IMR-90 (cell line): Measurements from ENCODE around the gene CCSER1. TPM values are rescaled to one million over a fixed set of nuclear protein-coding genes. Genes with fewer than 3 reads are reported as not detected.

Source experiments
- ATAC-seq: fragments of 200-7000 bp; cut with Tn5 transposase; 2 replicates; pipeline ENCODE4 v1.9.1; 2020; ENCODE audit warnings: low read depth, mild to moderate bottlenecking, moderate library complexity
- BruUV-seq: library from RNA; stranded (reverse); fragments of 400-500 nt; replicated peaks from 2 replicates; lab custom pipeline; 2021; lab: Mats Ljungman, UMichigan
- CTCF ChIA-PET: fragments of 300-600 bp; formaldehyde crosslinking; extraction: SDS; loops from one replicate; lab custom pipeline; 2021; ENCODE audit warnings: antibody characterized with exemption; lab: Yijun Ruan, JAX
- POLR2A ChIA-PET: fragments of 300-600 bp; sonication (Branson Sonifier 250); formaldehyde crosslinking; loops from one replicate; lab custom pipeline; 2022; ENCODE audit warnings: antibody characterized with exemption; ENCODE audit not compliant: unreplicated experiment; lab: Charles Lee
- DNase-seq: peaks from one replicate; pipeline ENCODE4 v3.0.0; 2013
- H2AFZ ChIP-seq: replicated peaks from 2 replicates; pipeline ENCODE3; 2013; ENCODE audit warnings: low read length, mild to moderate bottlenecking; ENCODE audit not compliant: poor library complexity
- H2AK5ac ChIP-seq: 2 replicates; pipeline ENCODE4 v1.6.1; 2013; ENCODE audit warnings: low read depth, low read length, inconsistent platforms
- H2AK9ac ChIP-seq: replicated peaks from 2 replicates; pipeline ENCODE3; 2013; ENCODE audit warnings: mild to moderate bottlenecking, low read depth, low read length, moderate library complexity; ENCODE audit not compliant: poor library complexity
- H2BK120ac ChIP-seq: 2 replicates; pipeline ENCODE4 v1.6.1; 2013; ENCODE audit warnings: low read depth, low read length, inconsistent platforms
- H2BK15ac ChIP-seq: 3 replicates; pipeline ENCODE4 v1.6.1; 2013; ENCODE audit warnings: low read depth, low read length, inconsistent platforms
- H2BK20ac ChIP-seq: 2 replicates; pipeline ENCODE4 v1.6.1; 2013; ENCODE audit warnings: low read depth, mild to moderate bottlenecking, inconsistent platforms, low read length, moderate library complexity
- H2BK5ac ChIP-seq: 2 replicates; pipeline ENCODE4 v1.6.1; 2013; ENCODE audit warnings: mild to moderate bottlenecking, low read depth, low read length, inconsistent platforms; ENCODE audit not compliant: poor library complexity, severe bottlenecking
- H3K14ac ChIP-seq: replicated peaks from 2 replicates; pipeline ENCODE4 v1.6.1; 2013; ENCODE audit warnings: low read depth, low read length, inconsistent platforms
- H3K18ac ChIP-seq: 2 replicates; pipeline ENCODE4 v1.6.1; 2013; ENCODE audit warnings: low read depth, low read length, control low read depth
- H3K23ac ChIP-seq: 2 replicates; pipeline ENCODE4 v1.6.1; 2013; ENCODE audit warnings: low read depth, low read length, inconsistent platforms
- H3K27ac ChIP-seq: 2 replicates; pipeline ENCODE4 v1.5.1; 2013; ENCODE audit warnings: mild to moderate bottlenecking, control low read depth, low read length; ENCODE audit not compliant: insufficient read depth
- H3K27me3 ChIP-seq: 2 replicates; pipeline ENCODE4 v1.6.1; 2013; ENCODE audit warnings: low read length; ENCODE audit not compliant: control insufficient read depth, insufficient read depth
- H3K36me3 ChIP-seq: 2 replicates; pipeline ENCODE4 v1.6.1; 2013; ENCODE audit warnings: low read length, mixed read lengths; ENCODE audit not compliant: control insufficient read depth, insufficient read depth
- H3K4ac ChIP-seq: 2 replicates; pipeline ENCODE4 v1.6.1; 2013; ENCODE audit warnings: low read depth, low read length, inconsistent platforms
- H3K4me1 ChIP-seq: 2 replicates; pipeline ENCODE4 v1.6.1; 2013; ENCODE audit warnings: low read length, mixed read lengths; ENCODE audit not compliant: control insufficient read depth, insufficient read depth
- H3K4me2 ChIP-seq: 2 replicates; pipeline ENCODE4 v1.6.1; 2013; ENCODE audit warnings: low read depth, mild to moderate bottlenecking, control low read depth, low read length, moderate library complexity
- H3K4me3 ChIP-seq: 2 replicates; pipeline ENCODE4 v1.5.1; 2013; ENCODE audit warnings: low read depth, mild to moderate bottlenecking, control low read depth, low read length, moderate library complexity; ENCODE audit not compliant: insufficient read depth
- H3K56ac ChIP-seq: 2 replicates; pipeline ENCODE4 v1.6.1; 2013; ENCODE audit warnings: low read length, inconsistent platforms; ENCODE audit not compliant: insufficient read depth; ENCODE audit errors: extremely low read depth
- H3K79me1 ChIP-seq, 2 experiments: 2 replicates each; pipeline ENCODE4 v1.6.1; 2013; ENCODE audit warnings: low read length in 2 of 2, inconsistent platforms in 1 of 2, low read depth in 1 of 2
- H3K9ac ChIP-seq: 2 replicates; pipeline ENCODE4 v1.6.1; 2013; ENCODE audit warnings: low read depth, low read length, control low read depth
- H3K9me1 ChIP-seq: 2 replicates; pipeline ENCODE4 v1.6.1; 2013; ENCODE audit warnings: low read length, inconsistent platforms; ENCODE audit not compliant: insufficient read depth
- H3K9me3 ChIP-seq: 2 replicates; pipeline ENCODE4 v1.6.1; 2013; ENCODE audit warnings: low read length; ENCODE audit not compliant: control insufficient read depth, insufficient read depth
- H4K20me1 ChIP-seq: 2 replicates; pipeline ENCODE4 v1.6.1; 2013; ENCODE audit warnings: low read length, inconsistent platforms; ENCODE audit not compliant: insufficient read depth
- H4K5ac ChIP-seq: 2 replicates; pipeline ENCODE4 v1.6.1; 2013; ENCODE audit warnings: mild to moderate bottlenecking, low read depth, low read length, control low read depth
- H4K8ac ChIP-seq, 2 experiments: 2 replicates each; pipeline ENCODE4 v1.6.1; 2013; ENCODE audit warnings: low read depth in 2 of 2, low read length in 2 of 2, control low read depth in 1 of 2, inconsistent platforms in 1 of 2
- H4K91ac ChIP-seq: 2 replicates; pipeline ENCODE4 v1.6.1; 2013; ENCODE audit warnings: low read depth, low read length, inconsistent platforms; ENCODE audit not compliant: insufficient read depth
- FOS ChIP-seq: fragments of 150-350 bp; IDR thresholded peaks from 2 replicates; pipeline ENCODE4 v1.6.1; 2016; ENCODE audit warnings: low read depth, low read length
- MAFK ChIP-seq: IDR thresholded peaks from 2 replicates; pipeline ENCODE4 v1.6.1; 2012; ENCODE audit warnings: low read depth, low read length, improper control_type of control experiment
- NFE2L2 ChIP-seq: fragments of 150-350 bp; IDR thresholded peaks from 2 replicates; pipeline ENCODE4 v1.6.1; 2016; ENCODE audit warnings: low read depth, mild to moderate bottlenecking, low read length
- SMC3 ChIP-seq: fragments of 150-350 bp; IDR thresholded peaks from 2 replicates; pipeline ENCODE4 v1.6.1; 2016; ENCODE audit warnings: low read depth, mild to moderate bottlenecking, antibody characterized with exemption, low read length, moderate library complexity
- WGBS, 2 experiments: methylation state at CpG; one replicate each; pipeline versions ENCODE4 v1.1.5 to v1.1.7; 2013; ENCODE audit warnings: missing lambda C conversion rate in 2 of 2; ENCODE audit not compliant: insufficient read length in 1 of 2; ENCODE audit errors: extremely low coverage in 2 of 2; 5-methylcytosine and 5-hydroxymethylcytosine counted together
- dilution Hi-C: fragments of 300-500 bp; cut with HindIII; formaldehyde crosslinking; loops from one replicate; pipeline ENCODE4 v1.14.3; 2018; ENCODE audit warnings: low sequenced_read_pairs; ENCODE audit not compliant: unreplicated experiment
- in situ Hi-C: fragments of 300-500 bp; cut with MboI; formaldehyde crosslinking; loops from 3 replicates; pipeline ENCODE4 v1.14.3; 2019; ENCODE audit warnings: low sequenced_read_pairs, inconsistent platforms, mixed read lengths
- intact Hi-C: fragments of 100-400 bp; cut with micrococcal nuclease; formaldehyde crosslinking; loops from 2 replicates; pipeline ENCODE4 v1.10.0; 2022
- polyA plus RNA-seq, 3 experiments: library from polyadenylated mRNA; depleted of rRNA; stranded (reverse); fragments of >200 nt; gene quantifications; 2 replicates each; pipeline ENCODE4 v1.2.3, GENCODE V29; 2012; ENCODE audit warnings: low replicate concordance in 1 of 3
- total RNA-seq: library from RNA; depleted of rRNA; stranded (reverse); fragments of >200 nt; gene quantifications from 2 replicates; pipeline ENCODE4 v1.2.3, GENCODE V29; 2012

CCSER1 gene
- total and polyA plus RNA-seq, 2 of the 4 experiments (the other 2 are of a cell fraction), result not detected

GRCh38 chr4:91085961-91086360 is 958.8 kb downstream of the CCSER1 start:
- no peaks in the 10 kb centered on the region for H3K4me1 ChIP-seq
- no peak overlapping the region for H4K91ac ChIP-seq
- no peak for DNase-seq
- H3K79me1 ChIP-seq, result no peaks in the 10 kb centered on the region
- no peak overlapping the region for H3K23ac ChIP-seq
- no peak overlapping the region for H3K14ac ChIP-seq
- no peak overlapping the region for H4K5ac ChIP-seq
- H3K9ac ChIP-seq, result no peak overlapping the region
- H3K27ac ChIP-seq, result no peak overlapping the region
- no peak overlapping the region for H3K4ac ChIP-seq
- H2BK5ac ChIP-seq, result no peak overlapping the region
- CTCF ChIA-PET, result no interaction called here
- no peak overlapping the region for H2AK9ac ChIP-seq
- TF ChIP-seq NFE2L2 (no peak), SMC3 (no peak), FOS (no peak), MAFK (no peak)
- no peaks in the 10 kb centered on the region for H3K36me3 ChIP-seq
- H4K20me1 ChIP-seq, result no peaks in the 10 kb centered on the region
- no peak overlapping the region for H2BK15ac ChIP-seq
- no peaks in the 10 kb centered on the region for H3K9me3 ChIP-seq
- no peak overlapping the region for H3K4me3 ChIP-seq
- H2BK20ac ChIP-seq, result no peak overlapping the region
- no peak overlapping the region for H2AK5ac ChIP-seq
- H3K4me2 ChIP-seq, result no peak overlapping the region
- H3K56ac ChIP-seq, result no peak overlapping the region
- intact Hi-C loops, result no loop called here
- no peak overlapping the region for H4K8ac ChIP-seq
- no peak overlapping the region for H3K18ac ChIP-seq
- H2AFZ ChIP-seq, result no peak overlapping the region
- no peak for ATAC-seq
- in situ Hi-C loops, result no loop called here
- BruUV-seq, result no TSS peak
- WGBS, 2 experiments, result 20 to 100% methylated on average over 2 of the region's 2 CpGs
- no peak overlapping the region for H2BK120ac ChIP-seq
- H3K9me1 ChIP-seq, result no peaks in the 10 kb centered on the region
- dilution Hi-C loops, result no loop called here
- no peaks in the 10 kb centered on the region for H3K27me3 ChIP-seq
- POLR2A ChIA-PET, result no interaction called here
